ENCODE data around the gene TRIM9. TPM values are rescaled to one million over a fixed set of nuclear protein-coding genes. Genes with fewer than 3 reads are reported as not detected.

The TRIM9 gene
- total RNA-seq, 1 donor from 2014 or later, result 0.07 TPM

- no peak for DNase-seq (ENCODE audit: low read depth, low spot score)
Measured at GRCh38 chr14:51093371-51094281, 1.3 kb downstream of the TRIM9 start.

- no peak for DNase-seq (ENCODE audit: low read depth, low spot score)
Measured at GRCh38 chr14:51092965-51093364, 1.9 kb downstream of the TRIM9 start.

GRCh38 chr14:51089278-51089677 is 5.6 kb downstream of the TRIM9 start:
- no peak for DNase-seq (ENCODE audit: low read depth, low spot score)

GRCh38 chr14:51087031-51087441 is 7.9 kb downstream of the TRIM9 start:
- no peak for DNase-seq (ENCODE audit: low read depth, low spot score)

GRCh38 chr14:51086044-51086443 is 8.9 kb downstream of the TRIM9 start:
- DNase-seq (ENCODE audit: low read depth, low spot score), result no peak

GRCh38 chr14:51084962-51085361 is 9.9 kb downstream of the TRIM9 start:
- DNase-seq (ENCODE audit: low read depth, low spot score), result no peak

- no peak for DNase-seq (ENCODE audit: low read depth, low spot score)
Measured at GRCh38 chr14:51084507-51084906, 10.4 kb downstream of the TRIM9 start.

- DNase-seq (ENCODE audit: low read depth, low spot score), result no peak
Measured at GRCh38 chr14:51082349-51082748, 12.6 kb downstream of the TRIM9 start.

- DNase-seq (ENCODE audit: low read depth, low spot score), result no peak
Measured at GRCh38 chr14:51081712-51082111, 13.2 kb downstream of the TRIM9 start.

- no peak for DNase-seq (ENCODE audit: low read depth, low spot score)
Measured at GRCh38 chr14:51081209-51081608, 13.7 kb downstream of the TRIM9 start.

GRCh38 chr14:51080645-51081044 is 14.3 kb downstream of the TRIM9 start:
- no peak for DNase-seq (ENCODE audit: low read depth, low spot score)

GRCh38 chr14:51079489-51079888 is 15.4 kb downstream of the TRIM9 start:
- DNase-seq (ENCODE audit: low read depth, low spot score), result no peak

GRCh38 chr14:51079085-51079484 is 15.8 kb downstream of the TRIM9 start:
- DNase-seq (ENCODE audit: low read depth, low spot score), result no peak

- DNase-seq (ENCODE audit: low read depth, low spot score), result no peak
Measured at GRCh38 chr14:51074701-51075385, 20.1 kb downstream of the TRIM9 start.

GRCh38 chr14:51073731-51074130 is 21.2 kb downstream of the TRIM9 start:
- no peak for DNase-seq (ENCODE audit: low read depth, low spot score)

- DNase-seq (ENCODE audit: low read depth, low spot score), result no peak
Measured at GRCh38 chr14:51072976-51073375, 21.9 kb downstream of the TRIM9 start.

- no peak for DNase-seq (ENCODE audit: low read depth, low spot score)
Measured at GRCh38 chr14:51071857-51072256, 23.0 kb downstream of the TRIM9 start.

GRCh38 chr14:51070726-51071125 is 24.2 kb downstream of the TRIM9 start:
- DNase-seq (ENCODE audit: low read depth, low spot score), result no peak

- DNase-seq (ENCODE audit: low read depth, low spot score), result no peak
Measured at GRCh38 chr14:51069055-51069454, 25.9 kb downstream of the TRIM9 start.

- DNase-seq (ENCODE audit: low read depth, low spot score), result no peak
Measured at GRCh38 chr14:51068268-51068667, 26.6 kb downstream of the TRIM9 start.

- DNase-seq (ENCODE audit: low read depth, low spot score), result no peak
Measured at GRCh38 chr14:51067295-51067694, 27.6 kb downstream of the TRIM9 start.

GRCh38 chr14:51066576-51066975 is 28.3 kb downstream of the TRIM9 start:
- DNase-seq (ENCODE audit: low read depth, low spot score), result no peak

GRCh38 chr14:51059032-51059431 is 35.9 kb downstream of the TRIM9 start:
- DNase-seq (ENCODE audit: low read depth, low spot score), result no peak

Data from pulmonary artery endothelial cell (primary cell).